Activated naive CD4-positive, alpha-beta T cell treated with anti-CD3 and anti-CD28 coated beads for 36 hours (primary cell): ENCODE data around the gene NRXN3. TPM values are rescaled to one million over a fixed set of nuclear protein-coding genes. Genes with fewer than 3 reads are reported as not detected.

Experiments
- CTCF ChIA-PET: fragments of 350-600 bp; sonication (Branson Sonifier 250); formaldehyde crosslinking; loops from one replicate; lab custom pipeline; 2021; ENCODE audit warnings: antibody characterized with exemption; lab: Charles Lee
- DNase-seq: peaks from one replicate; pipeline ENCODE4 v3.0.0-alpha.2; 2020
- H3K27ac Mint-ChIP-seq: one replicate; pipeline ENCODE4 v1.8.0; 2021; ENCODE audit warnings: mild to moderate bottlenecking, mixed read lengths
- H3K27me3 Mint-ChIP-seq: one replicate; pipeline ENCODE4 v1.8.0; 2021; ENCODE audit warnings: low read depth, mixed read lengths
- H3K36me3 Mint-ChIP-seq: one replicate; pipeline ENCODE4 v1.8.0; 2021; ENCODE audit warnings: low read depth, mixed read lengths
- H3K4me1 Mint-ChIP-seq: one replicate; pipeline ENCODE4 v1.8.0; 2021; ENCODE audit warnings: low read depth, mixed read lengths
- H3K4me3 Mint-ChIP-seq: one replicate; pipeline ENCODE4 v1.8.0; 2021; ENCODE audit warnings: mild to moderate bottlenecking, moderate library complexity, mixed read lengths
- H3K9me3 Mint-ChIP-seq: one replicate; pipeline ENCODE4 v1.8.0; 2021; ENCODE audit warnings: mixed read lengths
- intact Hi-C: fragments of 100-400 bp; cut with micrococcal nuclease; formaldehyde crosslinking; loops from one replicate; pipeline ENCODE4 v1.15.1; 2023
- total RNA-seq, 2 experiments: library from RNA; stranded (reverse); gene quantifications; one replicate each; pipeline ENCODE4 v1.2.3, GENCODE V29; 2021

Gene NRXN3
- total RNA-seq, 2 experiments from 2014 or later: not detected

GRCh38 chr14:78978896-78979295 lies 808.7 kb downstream of the NRXN3 start:
- CTCF ChIA-PET: no interaction called here
- intact Hi-C loops: no loop called here
- H3K4me1 Mint-ChIP-seq: no peaks in the 10 kb centered on the region
- no peak overlapping the region for H3K27ac Mint-ChIP-seq
- no peak overlapping the region for H3K4me3 Mint-ChIP-seq
- no peaks in the 10 kb centered on the region for H3K9me3 Mint-ChIP-seq
- H3K27me3 Mint-ChIP-seq: peaks cover 7% of the 10 kb centered on the region
- no peaks in the 10 kb centered on the region for H3K36me3 Mint-ChIP-seq
- DNase-seq: no peak

GRCh38 chr14:78982551-78982950 lies 812.4 kb downstream of the NRXN3 start:
- Mint-ChIP-seq H3K9me3 (no peaks in the 10 kb centered on the region), H3K27me3 (peaks cover 2% of the 10 kb centered on the region), H3K36me3 (no peaks in the 10 kb centered on the region), H3K4me1 (no peaks in the 10 kb centered on the region), H3K27ac (no peak overlapping the region), H3K4me3 (no peak overlapping the region)
- intact Hi-C loops: no loop called here
- DNase-seq: no peak
- CTCF ChIA-PET: no interaction called here

- intact Hi-C loops: no loop called here
- no peak overlapping the region for H3K27ac Mint-ChIP-seq
- H3K4me1 Mint-ChIP-seq: no peaks in the 10 kb centered on the region
- peaks cover 2% of the 10 kb centered on the region for H3K27me3 Mint-ChIP-seq
- no peaks in the 10 kb centered on the region for H3K36me3 Mint-ChIP-seq
- H3K9me3 Mint-ChIP-seq: no peaks in the 10 kb centered on the region
- no peak overlapping the region for H3K4me3 Mint-ChIP-seq
- DNase-seq: no peak
- CTCF ChIA-PET: no interaction called here
These were observed 813.0 kb downstream of the NRXN3 start for GRCh38 chr14:78983126-78983525.

GRCh38 chr14:78985668-78986381 lies 815.7 kb downstream of the NRXN3 start:
- H3K9me3 Mint-ChIP-seq: no peaks in the 10 kb centered on the region
- H3K27me3 Mint-ChIP-seq: peaks cover 2% of the 10 kb centered on the region
- H3K4me3 Mint-ChIP-seq: no peak overlapping the region
- no peaks in the 10 kb centered on the region for H3K4me1 Mint-ChIP-seq
- no peaks in the 10 kb centered on the region for H3K36me3 Mint-ChIP-seq
- CTCF ChIA-PET: no interaction called here
- H3K27ac Mint-ChIP-seq: no peak overlapping the region
- intact Hi-C loops: no loop called here
- DNase-seq: no peak

GRCh38 chr14:78986989-78987388 lies 816.8 kb downstream of the NRXN3 start:
- peaks cover 2% of the 10 kb centered on the region for H3K27me3 Mint-ChIP-seq
- H3K4me1 Mint-ChIP-seq: no peaks in the 10 kb centered on the region
- H3K4me3 Mint-ChIP-seq: no peak overlapping the region
- intact Hi-C loops: no loop called here
- CTCF ChIA-PET: no interaction called here
- no peak for DNase-seq
- H3K36me3 Mint-ChIP-seq: no peaks in the 10 kb centered on the region
- H3K27ac Mint-ChIP-seq: no peak overlapping the region
- no peaks in the 10 kb centered on the region for H3K9me3 Mint-ChIP-seq

GRCh38 chr14:78989221-78989620 lies 819.0 kb downstream of the NRXN3 start:
- no peaks in the 10 kb centered on the region for H3K9me3 Mint-ChIP-seq
- H3K27ac Mint-ChIP-seq: no peak overlapping the region
- intact Hi-C loops: no loop called here
- no peaks in the 10 kb centered on the region for H3K4me1 Mint-ChIP-seq
- CTCF ChIA-PET: interaction anchor here (0.7 kb wide), 1 partner anchor 57 kb away, joined by 3 read pairs; no protein-coding TSS in a partner anchor
- no peaks in the 10 kb centered on the region for H3K27me3 Mint-ChIP-seq
- H3K36me3 Mint-ChIP-seq: no peaks in the 10 kb centered on the region
- H3K4me3 Mint-ChIP-seq: no peak overlapping the region
- no peak for DNase-seq

GRCh38 chr14:78992867-78993266 lies 822.7 kb downstream of the NRXN3 start:
- H3K36me3 Mint-ChIP-seq: no peaks in the 10 kb centered on the region
- H3K27me3 Mint-ChIP-seq: no peaks in the 10 kb centered on the region
- no peak for DNase-seq
- intact Hi-C loops: no loop called here
- no peaks in the 10 kb centered on the region for H3K4me1 Mint-ChIP-seq
- CTCF ChIA-PET: no interaction called here
- H3K9me3 Mint-ChIP-seq: no peaks in the 10 kb centered on the region
- no peak overlapping the region for H3K27ac Mint-ChIP-seq
- H3K4me3 Mint-ChIP-seq: no peak overlapping the region

- CTCF ChIA-PET: interaction anchor here (1.3 kb wide), 1 partner anchor 13 kb away, joined by 3 read pairs; no protein-coding TSS in a partner anchor
- no peak for DNase-seq
- Mint-ChIP-seq H3K36me3 (no peaks in the 10 kb centered on the region), H3K27me3 (peaks cover 4% of the 10 kb centered on the region), H3K27ac (no peak overlapping the region), H3K9me3 (peaks cover 2% of the 10 kb centered on the region), H3K4me3 (no peak overlapping the region), H3K4me1 (no peaks in the 10 kb centered on the region)
- intact Hi-C loops: no loop called here
These were observed 827.6 kb downstream of the NRXN3 start for GRCh38 chr14:78997811-78998210.

- H3K36me3 Mint-ChIP-seq: no peaks in the 10 kb centered on the region
- intact Hi-C loops: no loop called here
- CTCF ChIA-PET: no interaction called here
These were observed 839.1 kb downstream of the NRXN3 start for GRCh38 chr14:79009286-79009685.

GRCh38 chr14:79011091-79011919 lies 841.1 kb downstream of the NRXN3 start:
- peak; percentile 3 for DNase-seq
- peaks cover 3% of the 10 kb centered on the region for H3K9me3 Mint-ChIP-seq

More at GRCh38 chr14:79009286-79009685, 839.1 kb downstream of the NRXN3 start:
- DNase-seq: no peak
- Mint-ChIP-seq H3K4me3 (no peak overlapping the region), H3K27ac (no peak overlapping the region), H3K4me1 (no peaks in the 10 kb centered on the region), H3K9me3 (no peaks in the 10 kb centered on the region), H3K27me3 (peaks cover 18% of the 10 kb centered on the region)

GRCh38 chr14:79011920-79012204 lies 841.7 kb downstream of the NRXN3 start:
- no peak for DNase-seq
- no peaks in the 10 kb centered on the region for H3K4me1 Mint-ChIP-seq
- CTCF ChIA-PET: no interaction called here

More at GRCh38 chr14:79011091-79011919, 841.1 kb downstream of the NRXN3 start:
- CTCF ChIA-PET: interaction anchor here (1.0 kb wide), 1 partner anchor 14 kb away, joined by 3 read pairs; no protein-coding TSS in a partner anchor
- intact Hi-C loops: loop anchor here (5.0 kb wide), 1 partner anchor 1841 kb away; no protein-coding TSS in a partner anchor
- H3K4me1 Mint-ChIP-seq: no peaks in the 10 kb centered on the region
- H3K27ac Mint-ChIP-seq: no peak overlapping the region
- H3K4me3 Mint-ChIP-seq: no peak overlapping the region
- H3K27me3 Mint-ChIP-seq: peaks cover 9% of the 10 kb centered on the region
- H3K36me3 Mint-ChIP-seq: no peaks in the 10 kb centered on the region

GRCh38 chr14:79016828-79017505 lies 846.8 kb downstream of the NRXN3 start:
- no peak overlapping the region for H3K4me3 Mint-ChIP-seq
- CTCF ChIA-PET: no interaction called here
- no peak for DNase-seq
- H3K9me3 Mint-ChIP-seq: peaks cover 3% of the 10 kb centered on the region
- intact Hi-C loops: no loop called here
- no peaks in the 10 kb centered on the region for H3K4me1 Mint-ChIP-seq
- no peaks in the 10 kb centered on the region for H3K36me3 Mint-ChIP-seq
- H3K27ac Mint-ChIP-seq: no peak overlapping the region
- H3K27me3 Mint-ChIP-seq: no peaks in the 10 kb centered on the region

More at GRCh38 chr14:79011920-79012204, 841.7 kb downstream of the NRXN3 start:
- H3K27ac Mint-ChIP-seq: no peak overlapping the region
- peaks cover 3% of the 10 kb centered on the region for H3K9me3 Mint-ChIP-seq
- H3K27me3 Mint-ChIP-seq: peaks cover 9% of the 10 kb centered on the region
- H3K4me3 Mint-ChIP-seq: no peak overlapping the region
- intact Hi-C loops: loop anchor here (5.0 kb wide), 1 partner anchor 1840 kb away; no protein-coding TSS in a partner anchor
- no peaks in the 10 kb centered on the region for H3K36me3 Mint-ChIP-seq
